SK-N-SH (cell line): ENCODE data around the gene NOS1. TPM values are rescaled to one million over a fixed set of nuclear protein-coding genes. Genes with fewer than 3 reads are reported as not detected.

Experiments used
- CTCF ChIA-PET: fragments of 300-600, 350-600 bp; formaldehyde crosslinking; extraction: SDS; loops from one replicate; lab custom pipeline; 2021; lab: Yijun Ruan, JAX
- POLR2A ChIA-PET: fragments of 350-600 bp; sonication (Branson Sonifier 250); formaldehyde crosslinking; extraction: SDS; loops from one replicate; lab custom pipeline; 2020; ENCODE audit warnings: antibody characterized with exemption, inconsistent platforms; lab: Yijun Ruan, JAX
- DNase-seq: peaks from one replicate; pipeline ENCODE4 v3.0.0; 2012
- H2AFZ ChIP-seq: fragments of 200-600 bp; sonication (generic); 2 replicates; pipeline ENCODE4 v1.8.1; 2016; ENCODE audit warnings: antibody characterized with exemption, mild to moderate bottlenecking, low read depth
- H3F3A ChIP-seq: fragments of 200-600 bp; sonication (generic); replicated peaks from 2 replicates; pipeline ENCODE3; 2016; ENCODE audit warnings: antibody characterized with exemption, mild to moderate bottlenecking; ENCODE audit not compliant: insufficient read depth
- H3K27ac ChIP-seq, 2 experiments: fragments of 200-500 bp in 1 of 2; fragments of 200-600 bp in 1 of 2; sonication (Bioruptor generic) in 1 of 2; sonication (generic), shearing (Covaris generic) in 1 of 2; 2 replicates each; pipeline versions ENCODE4 v1.5.1 to v1.6.1; 2014 to 2016; ENCODE audit warnings: low read depth in 2 of 2, inconsistent platforms in 1 of 2, low read length in 1 of 2, mild to moderate bottlenecking in 1 of 2, mixed read lengths in 1 of 2
- H3K27me3 ChIP-seq: fragments of 200-600 bp; sonication (generic), shearing (Covaris generic); 2 replicates; pipeline ENCODE4 v1.6.1; 2016; ENCODE audit warnings: mixed run types; ENCODE audit not compliant: insufficient read depth
- H3K36me3 ChIP-seq, 2 experiments: fragments of 200-500 bp in 1 of 2; fragments of 200-600 bp in 1 of 2; sonication (Bioruptor generic) in 1 of 2; sonication (generic) in 1 of 2; replicated peaks in 1 of 2; 2 replicates each; pipeline versions ENCODE3 to v1.5.1; 2014 to 2016; ENCODE audit warnings: low read length in 1 of 2, mild to moderate bottlenecking in 1 of 2; ENCODE audit not compliant: insufficient read depth in 2 of 2, control insufficient read depth in 1 of 2
- H3K4me1 ChIP-seq, 2 experiments: fragments of 200-500 bp in 1 of 2; fragments of 200-600 bp in 1 of 2; sonication (Bioruptor generic) in 1 of 2; sonication (generic), shearing (Covaris generic) in 1 of 2; 2 replicates each; pipeline versions ENCODE4 v1.5.1 to v1.6.1; 2014 to 2016; ENCODE audit warnings: low read depth in 1 of 2, low read length in 1 of 2, mixed run types in 1 of 2; ENCODE audit not compliant: insufficient read depth in 2 of 2, control insufficient read depth in 1 of 2
- H3K4me2 ChIP-seq: fragments of 200-600 bp; sonication (generic), shearing (Covaris generic); 2 replicates; pipeline ENCODE4 v1.6.1; 2017; ENCODE audit warnings: mixed run types
- H3K4me3 ChIP-seq, 2 experiments: fragments of 200-500 bp in 1 of 2; fragments of 200-600 bp in 1 of 2; sonication (Bioruptor generic) in 1 of 2; sonication (generic), shearing (Covaris generic) in 1 of 2; 2 replicates each; pipeline versions ENCODE4 v1.5.1 to v1.8.1; 2014 to 2016; ENCODE audit warnings: low read depth in 2 of 2, inconsistent platforms in 1 of 2, low read length in 1 of 2, mild to moderate bottlenecking in 1 of 2, mixed read lengths in 1 of 2, moderate library complexity in 1 of 2
- H3K79me2 ChIP-seq: fragments of 200-600 bp; sonication (generic); 2 replicates; pipeline ENCODE4 v1.8.1; 2017; ENCODE audit warnings: mild to moderate bottlenecking; ENCODE audit not compliant: insufficient read depth
- H3K9ac ChIP-seq: fragments of 200-600 bp; sonication (generic); 2 replicates; pipeline ENCODE4 v1.6.1; 2017; ENCODE audit warnings: mixed run types
- H3K9me2 ChIP-seq: fragments of 200-600 bp; sonication (generic); 2 replicates; pipeline ENCODE4 v1.6.1; 2017; ENCODE audit warnings: mixed run types
- H3K9me3 ChIP-seq: fragments of 200-600 bp; sonication (generic); 2 replicates; pipeline ENCODE4 v1.6.1; 2017; ENCODE audit warnings: mixed run types, mild to moderate bottlenecking, moderate library complexity
- H4K20me1 ChIP-seq: fragments of 200-600 bp; sonication (generic); 2 replicates; pipeline ENCODE4 v1.6.1; 2017; ENCODE audit warnings: mild to moderate bottlenecking, mixed run types; ENCODE audit not compliant: insufficient read depth
- CHD2 ChIP-seq: fragments of 150-350 bp; IDR thresholded peaks from 2 replicates; pipeline ENCODE4 v1.6.1; 2018; ENCODE audit warnings: low read length; ENCODE audit not compliant: partially characterized antibody
- ELF1 ChIP-seq: IDR thresholded peaks from 2 replicates; pipeline ENCODE4 v1.4.0; 2012
- EZH2phosphoT487 ChIP-seq: fragments of 200-600 bp; sonication (generic); IDR thresholded peaks from 2 replicates; pipeline ENCODE4 v1.6.1; 2017; ENCODE audit warnings: low read depth, mixed run types, mild to moderate bottlenecking, antibody characterized with exemption, moderate library complexity, borderline replicate concordance
- FOSL2 ChIP-seq: IDR thresholded peaks from 2 replicates; pipeline ENCODE4 v1.4.0; 2012; ENCODE audit warnings: low read depth, mild to moderate bottlenecking, moderate library complexity, borderline replicate concordance
- FOXJ3 ChIP-seq: sonication (generic); formaldehyde crosslinking; IDR thresholded peaks from 2 replicates; pipeline ENCODE4 v1.5.1; 2020; ENCODE audit warnings: mild to moderate bottlenecking, missing genetic modification reagents
- FOXM1 ChIP-seq: IDR thresholded peaks from 2 replicates; pipeline ENCODE4 v1.4.0; 2012; ENCODE audit warnings: low read depth, mild to moderate bottlenecking
- GABPA ChIP-seq: IDR thresholded peaks from 2 replicates; pipeline ENCODE4 v1.4.0; 2012; ENCODE audit warnings: low read depth, mild to moderate bottlenecking
- MXI1 ChIP-seq: IDR thresholded peaks from 2 replicates; pipeline ENCODE4 v1.6.1; 2012; ENCODE audit warnings: mild to moderate bottlenecking, low read depth, low read length, improper control_type of control experiment
- NFIC ChIP-seq: IDR thresholded peaks from 2 replicates; pipeline ENCODE4 v1.4.0; 2012; ENCODE audit warnings: borderline replicate concordance
- NRF1 ChIP-seq: IDR thresholded peaks from 2 replicates; pipeline ENCODE4 v1.6.1; 2012; ENCODE audit warnings: low read depth, mild to moderate bottlenecking, low read length
- POLR2AphosphoS5 ChIP-seq: IDR thresholded peaks from 2 replicates; pipeline ENCODE4 v1.6.1; 2012; ENCODE audit warnings: low read depth, low read length
- RFX5 ChIP-seq: IDR thresholded peaks from 2 replicates; pipeline ENCODE4 v1.6.1; 2012; ENCODE audit warnings: mild to moderate bottlenecking, improper control_type of control experiment, low read length
- RXRA ChIP-seq: IDR thresholded peaks from 2 replicates; pipeline ENCODE4 v1.4.0; 2012; ENCODE audit warnings: low read depth, mild to moderate bottlenecking, borderline replicate concordance
- SMC3 ChIP-seq: IDR thresholded peaks from 2 replicates; pipeline ENCODE4 v1.6.1; 2012; ENCODE audit warnings: low read depth, low read length, improper control_type of control experiment
- TAF1 ChIP-seq: IDR thresholded peaks from 2 replicates; pipeline ENCODE4 v1.6.1; 2012; ENCODE audit warnings: low read depth, mild to moderate bottlenecking, low read length, moderate library complexity, borderline replicate concordance
- TEAD4 ChIP-seq: IDR thresholded peaks from 2 replicates; pipeline ENCODE4 v1.4.0; 2012; ENCODE audit warnings: mild to moderate bottlenecking, borderline replicate concordance; ENCODE audit not compliant: insufficient read depth
- WGBS: methylation state at CpG from one replicate; pipeline ENCODE4 v1.1.6; 2017; ENCODE audit warnings: low lambda C conversion rate; 5-methylcytosine and 5-hydroxymethylcytosine counted together
- polyA plus RNA-seq, 3 experiments: library from polyadenylated mRNA; depleted of rRNA; stranded (reverse); fragments of >200 nt; gene quantifications; 2 replicates each; pipeline ENCODE4 v1.2.3, GENCODE V29; 2012
- TF ChIP-seq, protein P1 (sequence below): IDR thresholded peaks from 2 replicates; pipeline ENCODE4; 2012
- TF ChIP-seq, protein P2 (sequence below): fragments of 150-350 bp; IDR thresholded peaks from 2 replicates; pipeline ENCODE4 v1.6.1; 2016; ENCODE audit warnings: mild to moderate bottlenecking, low read depth, low read length

The NOS1 gene
- polyA plus RNA-seq, 1 of the 3 experiments (the other 2 are of a cell fraction), result 0.02 TPM

DNA sequence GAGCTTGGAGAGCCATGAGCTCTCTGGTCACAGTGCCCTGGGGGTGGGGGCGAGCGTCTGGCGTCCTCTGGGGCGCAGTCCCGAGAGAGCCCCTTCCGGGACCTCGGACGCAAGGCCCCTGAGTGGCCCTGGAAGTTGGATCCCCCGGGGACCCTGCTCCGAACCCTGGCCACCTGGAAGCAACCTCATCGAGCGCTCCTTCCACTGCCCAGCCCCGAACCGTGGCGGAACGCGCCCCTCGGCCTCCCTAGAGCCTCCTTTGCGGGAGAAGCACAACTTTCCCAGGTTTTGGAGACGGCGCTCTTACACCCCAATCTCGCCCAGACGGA, 1.2 kb downstream of the NOS1 start:
- H3K79me2 ChIP-seq, result no peaks in the 10 kb centered on the region
- H3K36me3 ChIP-seq, result no peaks in the 10 kb centered on the region
- H4K20me1 ChIP-seq, result no peaks in the 10 kb centered on the region
- peak overlapping the region in 1 of 2 experiments; percentile 47; a peak in 1 of 4 replicates for H3K4me3 ChIP-seq
- no peak overlapping the region for H2AFZ ChIP-seq
- no peaks in the 10 kb centered on the region for H3K9me3 ChIP-seq
- 15% methylated on average over 9 of the region's 23 CpGs for WGBS
- no peaks in the 10 kb centered on the region for H3F3A ChIP-seq
- peak overlapping the region in 1 of 2 experiments; percentile 58; a peak in 1 of 4 replicates for H3K27ac ChIP-seq
- peaks cover 25% of the 10 kb centered on the region for H3K27me3 ChIP-seq
- ChIA-PET POLR2A (no interaction called here), CTCF (interaction anchor here (1.1 to 6.2 kb wide), 6 partner anchors 9 to 496 kb away, joined by 3 to 26 read pairs (median 6); no protein-coding TSS in a partner anchor)
- DNase-seq, result peak; percentile 43
- peaks cover 0 to 47% of the 10 kb centered on the region in 2 experiments; a peak in 2 of 4 replicates for H3K4me1 ChIP-seq
- H3K9me2 ChIP-seq, result no peaks in the 10 kb centered on the region
- H3K9ac ChIP-seq, result no peak overlapping the region
- no peak for TF ChIP-seq FOXJ3 (CRISPR knock-in tag)
- no peak for TF ChIP-seq RXRA
- no peak for TF ChIP-seq NFIC
- no peak for TF ChIP-seq SMC3
- TF ChIP-seq FOXM1, result no peak
- no peak for TF ChIP-seq POLR2AphosphoS5
- TF ChIP-seq, protein P1, sequence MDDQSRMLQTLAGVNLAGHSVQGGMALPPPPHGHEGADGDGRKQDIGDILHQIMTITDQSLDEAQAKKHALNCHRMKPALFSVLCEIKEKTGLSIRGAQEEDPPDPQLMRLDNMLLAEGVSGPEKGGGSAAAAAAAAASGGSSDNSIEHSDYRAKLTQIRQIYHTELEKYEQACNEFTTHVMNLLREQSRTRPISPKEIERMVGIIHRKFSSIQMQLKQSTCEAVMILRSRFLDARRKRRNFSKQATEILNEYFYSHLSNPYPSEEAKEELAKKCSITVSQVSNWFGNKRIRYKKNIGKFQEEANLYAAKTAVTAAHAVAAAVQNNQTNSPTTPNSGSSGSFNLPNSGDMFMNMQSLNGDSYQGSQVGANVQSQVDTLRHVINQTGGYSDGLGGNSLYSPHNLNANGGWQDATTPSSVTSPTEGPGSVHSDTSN, result no peak
- no peak for TF ChIP-seq RFX5
- TF ChIP-seq, protein P2, sequence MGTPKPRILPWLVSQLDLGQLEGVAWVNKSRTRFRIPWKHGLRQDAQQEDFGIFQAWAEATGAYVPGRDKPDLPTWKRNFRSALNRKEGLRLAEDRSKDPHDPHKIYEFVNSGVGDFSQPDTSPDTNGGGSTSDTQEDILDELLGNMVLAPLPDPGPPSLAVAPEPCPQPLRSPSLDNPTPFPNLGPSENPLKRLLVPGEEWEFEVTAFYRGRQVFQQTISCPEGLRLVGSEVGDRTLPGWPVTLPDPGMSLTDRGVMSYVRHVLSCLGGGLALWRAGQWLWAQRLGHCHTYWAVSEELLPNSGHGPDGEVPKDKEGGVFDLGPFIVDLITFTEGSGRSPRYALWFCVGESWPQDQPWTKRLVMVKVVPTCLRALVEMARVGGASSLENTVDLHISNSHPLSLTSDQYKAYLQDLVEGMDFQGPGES, result no peak
- no peak for TF ChIP-seq TAF1
- TF ChIP-seq GABPA, result no peak
- no peak for TF ChIP-seq EZH2phosphoT487
- TF ChIP-seq NRF1, result no peak
- TF ChIP-seq MXI1, result no peak
- no peak for TF ChIP-seq CHD2
- TF ChIP-seq FOSL2, result no peak
- no peak for TF ChIP-seq ELF1
- TF ChIP-seq TEAD4, result no peak
- H3K4me2 ChIP-seq, result peak overlapping the region; percentile 57; the same call in 1 of the 2 replicates
